GM11168 (cell line): Measurements from ENCODE around the gene USP34.
"Not testable (repeated sequence)": the region's sequence is repeated elsewhere in the genome, so short reads cannot be mapped to it uniquely, and the experiment has no call there.

Experiments used
- in situ Hi-C: fragments of 300-500 bp; cut with MboI; formaldehyde crosslinking; loops from one replicate; pipeline ENCODE4 v1.12.0; 2022; ENCODE audit warnings: low sequenced_read_pairs; ENCODE audit not compliant: unreplicated experiment

The USP34 gene

GRCh38 chr2:61470965-61471904 is at the start of gene USP34:
USP34 (minus strand) TSS chr2:61471087; CDS start chr2:61470692, 395 bp downstream.
- in situ Hi-C loops = no loop called here

- in situ Hi-C loops = no loop called here
These were observed 49.4 kb upstream of the USP34 start for GRCh38 chr2:61520261-61520660.

GRCh38 chr2:61512768-61513398 is 42.0 kb upstream of the USP34 start:
- in situ Hi-C loops = no loop called here

GRCh38 chr2:61510674-61511671 is 40.1 kb upstream of the USP34 start:
- in situ Hi-C loops = no loop called here

GRCh38 chr2:61504949-61505348 is 34.1 kb upstream of the USP34 start:
- in situ Hi-C loops = no loop called here

GRCh38 chr2:61499060-61499459 is 28.2 kb upstream of the USP34 start:
- in situ Hi-C loops = no loop called here

- in situ Hi-C loops = no loop called here
These were observed 22.6 kb upstream of the USP34 start for GRCh38 chr2:61493523-61493942.

GRCh38 chr2:61492476-61492875 is 21.6 kb upstream of the USP34 start:
- in situ Hi-C loops = no loop called here

GRCh38 chr2:61485281-61485680 is 14.4 kb upstream of the USP34 start:
- in situ Hi-C loops = no loop called here

- in situ Hi-C loops = no loop called here
These were observed 7.2 kb upstream of the USP34 start for GRCh38 chr2:61478086-61478485.

- in situ Hi-C loops = not testable (repeated sequence)
These were observed 6.2 kb upstream of the USP34 start for GRCh38 chr2:61476929-61477589.

GRCh38 chr2:61471905-61472805 is 1.3 kb upstream of the USP34 start:
- in situ Hi-C loops = no loop called here

GRCh38 chr2:61470122-61470951 is 550 bp downstream of the USP34 start:
- in situ Hi-C loops = no loop called here

GRCh38 chr2:61469424-61470121 is 1.3 kb downstream of the USP34 start:
- in situ Hi-C loops = no loop called here

- in situ Hi-C loops = not testable (repeated sequence)
These were observed 2.7 kb downstream of the USP34 start for GRCh38 chr2:61468231-61468630.

- in situ Hi-C loops = no loop called here
These were observed 5.8 kb downstream of the USP34 start for GRCh38 chr2:61465045-61465444.

GRCh38 chr2:61463769-61464475 is 7.0 kb downstream of the USP34 start:
- in situ Hi-C loops = loop anchor here (5.0 kb wide), 1 partner anchor 42 kb away; no protein-coding TSS in a partner anchor
